HEK293T (cell line): ENCODE data around the gene RIOX2.

Source experiments
- ARNT ChIP-seq: fragments of 450-650 bp; IDR thresholded peaks from 2 replicates; pipeline ENCODE4 v1.6.1; 2017; ENCODE audit warnings: mild to moderate bottlenecking
- BHLHE40 ChIP-seq: fragments of 450-650 bp; IDR thresholded peaks from 2 replicates; pipeline ENCODE4 v1.6.1; 2016; ENCODE audit warnings: mild to moderate bottlenecking, moderate library complexity, borderline replicate concordance
- FOXA1 ChIP-seq: fragments of 450-650 bp; IDR thresholded peaks from 2 replicates; pipeline ENCODE4 v1.6.1; 2016; ENCODE audit warnings: mild to moderate bottlenecking
- FOXK2 ChIP-seq: fragments of 450-650 bp; IDR thresholded peaks from 2 replicates; pipeline ENCODE4 v1.6.1; 2016; ENCODE audit warnings: mild to moderate bottlenecking
- FOXM1 ChIP-seq: fragments of 450-650 bp; IDR thresholded peaks from 2 replicates; pipeline ENCODE4 v1.6.1; 2017; ENCODE audit warnings: mild to moderate bottlenecking, borderline replicate concordance
- L3MBTL2 ChIP-seq: fragments of 450-650 bp; conservative IDR thresholded peaks from 2 replicates; pipeline ENCODE4 v1.6.1; 2016; ENCODE audit warnings: mild to moderate bottlenecking
- NFRKB ChIP-seq: fragments of 450-650 bp; IDR thresholded peaks from 2 replicates; pipeline ENCODE4 v1.6.1; 2016; ENCODE audit warnings: mild to moderate bottlenecking, moderate library complexity
- SP1 ChIP-seq: fragments of 450-650 bp; IDR thresholded peaks from 2 replicates; pipeline ENCODE4 v1.6.1; 2017
- SUZ12 ChIP-seq: fragments of 450-650 bp; IDR thresholded peaks from 2 replicates; pipeline ENCODE4 v1.6.1; 2016; ENCODE audit warnings: mild to moderate bottlenecking
- TARDBP ChIP-seq: fragments of 450-650 bp; IDR thresholded peaks from 2 replicates; pipeline ENCODE4 v1.6.1; 2016
- TF ChIP-seq, protein P1 (sequence below): fragments of 450-650 bp; IDR thresholded peaks from 2 replicates; pipeline ENCODE4 v1.6.1; 2016

GRCh38 chr3:98020412-98020811 lies 48.2 kb upstream of the RIOX2 start:
- no peak for TF ChIP-seq ARNT
- no peak for TF ChIP-seq L3MBTL2
- no peak for TF ChIP-seq SUZ12
- TF ChIP-seq FOXM1: no peak
- TF ChIP-seq SP1: no peak
- no peak for TF ChIP-seq FOXK2
- TF ChIP-seq NFRKB: no peak
- TF ChIP-seq TARDBP: no peak
- TF ChIP-seq FOXA1: no peak
- no peak for TF ChIP-seq BHLHE40
- TF ChIP-seq, protein P1, sequence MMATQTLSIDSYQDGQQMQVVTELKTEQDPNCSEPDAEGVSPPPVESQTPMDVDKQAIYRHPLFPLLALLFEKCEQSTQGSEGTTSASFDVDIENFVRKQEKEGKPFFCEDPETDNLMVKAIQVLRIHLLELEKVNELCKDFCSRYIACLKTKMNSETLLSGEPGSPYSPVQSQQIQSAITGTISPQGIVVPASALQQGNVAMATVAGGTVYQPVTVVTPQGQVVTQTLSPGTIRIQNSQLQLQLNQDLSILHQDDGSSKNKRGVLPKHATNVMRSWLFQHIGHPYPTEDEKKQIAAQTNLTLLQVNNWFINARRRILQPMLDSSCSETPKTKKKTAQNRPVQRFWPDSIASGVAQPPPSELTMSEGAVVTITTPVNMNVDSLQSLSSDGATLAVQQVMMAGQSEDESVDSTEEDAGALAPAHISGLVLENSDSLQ: no peak
